HAP-1 (cell line): ENCODE measurements around the gene RASL10B.

Source experiments
- DNase-seq, 2 experiments: peaks; one replicate each; pipeline ENCODE4 v3.0.0-alpha.2; 2016 to 2020; ENCODE audit warnings: low spot score in 2 of 2
- H3K27me3 ChIP-seq: fragments of 250-450 bp; sonication (Bioruptor Pico); 2 replicates; pipeline ENCODE4 v1.5.1; 2020; ENCODE audit warnings: low read depth, mild to moderate bottlenecking, moderate library complexity
- H3K36me3 ChIP-seq: fragments of 250-450 bp; sonication (Bioruptor Pico); replicated peaks from 2 replicates; pipeline ENCODE4 v1.5.1; 2020; ENCODE audit warnings: mild to moderate bottlenecking
- H3K4me1 ChIP-seq: fragments of 250-450 bp; sonication (Bioruptor Pico); 2 replicates; pipeline ENCODE4 v1.5.1; 2020; ENCODE audit warnings: mild to moderate bottlenecking
- H3K4me3 ChIP-seq: fragments of 250-450 bp; sonication (Bioruptor Pico); 2 replicates; pipeline ENCODE4 v1.5.1; 2020; ENCODE audit warnings: mild to moderate bottlenecking, moderate library complexity
- H3K9me3 ChIP-seq: fragments of 250-450 bp; sonication (Bioruptor Pico); 2 replicates; pipeline ENCODE4 v1.5.1; 2020; ENCODE audit warnings: mild to moderate bottlenecking, moderate library complexity
- in situ Hi-C: fragments of 300-500 bp; cut with MboI; formaldehyde crosslinking; loops from 3 replicates; pipeline ENCODE4 v1.14.3; 2020; ENCODE audit warnings: low sequenced_read_pairs, inconsistent platforms, mixed read lengths

The RASL10B gene

GRCh38 chr17:35740997-35741931, 9.8 kb downstream of the RASL10B start:
- Histone ChIP-seq H3K4me1 (no peaks in the 10 kb centered on the region), H3K9me3 (no peaks in the 10 kb centered on the region), H3K4me3 (no peak overlapping the region), H3K27me3 (no peaks in the 10 kb centered on the region), H3K36me3 (no peaks in the 10 kb centered on the region)
- DNase-seq, result no peak
- in situ Hi-C loops, result no loop called here

GRCh38 chr17:35742496-35742895, 11.1 kb downstream of the RASL10B start:
- no peak for DNase-seq
- Histone ChIP-seq H3K4me3 (no peak overlapping the region), H3K27me3 (no peaks in the 10 kb centered on the region), H3K4me1 (no peaks in the 10 kb centered on the region), H3K36me3 (no peaks in the 10 kb centered on the region), H3K9me3 (no peaks in the 10 kb centered on the region)
- in situ Hi-C loops, result no loop called here

GRCh38 chr17:35742896-35743477, 11.5 kb downstream of the RASL10B start:
- in situ Hi-C loops, result no loop called here
- DNase-seq, result no peak
- Histone ChIP-seq H3K4me3 (no peak overlapping the region), H3K9me3 (no peaks in the 10 kb centered on the region), H3K4me1 (no peaks in the 10 kb centered on the region), H3K27me3 (no peaks in the 10 kb centered on the region), H3K36me3 (no peaks in the 10 kb centered on the region)

GRCh38 chr17:35743626-35744328, 12.3 kb downstream of the RASL10B start:
- Histone ChIP-seq H3K27me3 (no peaks in the 10 kb centered on the region), H3K36me3 (no peaks in the 10 kb centered on the region), H3K4me3 (no peak overlapping the region), H3K4me1 (no peaks in the 10 kb centered on the region), H3K9me3 (no peaks in the 10 kb centered on the region)
- in situ Hi-C loops, result no loop called here
- peak; percentile 12 to 66 for DNase-seq

GRCh38 chr17:35744830-35745229, 13.4 kb downstream of the RASL10B start:
- Histone ChIP-seq H3K27me3 (no peaks in the 10 kb centered on the region), H3K9me3 (no peaks in the 10 kb centered on the region), H3K4me3 (no peak overlapping the region), H3K4me1 (no peaks in the 10 kb centered on the region), H3K36me3 (no peaks in the 10 kb centered on the region)
- in situ Hi-C loops, result loop anchor here (5.0 kb wide), 1 partner anchor 138 kb away; no protein-coding TSS in a partner anchor
- no peak for DNase-seq

GRCh38 chr17:35745246-35745645, 13.8 kb downstream of the RASL10B start:
- in situ Hi-C loops, result loop anchor here (5.0 kb wide), 1 partner anchor 138 kb away; no protein-coding TSS in a partner anchor
- H3K9me3 ChIP-seq, result no peaks in the 10 kb centered on the region
- no peak for DNase-seq
- H3K27me3 ChIP-seq, result no peaks in the 10 kb centered on the region
- H3K36me3 ChIP-seq, result no peaks in the 10 kb centered on the region
- H3K4me3 ChIP-seq, result no peak overlapping the region
- H3K4me1 ChIP-seq, result no peaks in the 10 kb centered on the region

GRCh38 chr17:35745749-35746320, 14.4 kb downstream of the RASL10B start:
- no peaks in the 10 kb centered on the region for H3K27me3 ChIP-seq
- in situ Hi-C loops, result loop anchor here (5.0 kb wide), 1 partner anchor 139 kb away; no protein-coding TSS in a partner anchor

GRCh38 chr17:35747540-35748017, 16.1 kb downstream of the RASL10B start:
- in situ Hi-C loops, result loop anchor here (5.0 kb wide), 1 partner anchor 140 kb away; no protein-coding TSS in a partner anchor
- Histone ChIP-seq H3K36me3 (no peaks in the 10 kb centered on the region), H3K27me3 (no peaks in the 10 kb centered on the region), H3K4me1 (no peaks in the 10 kb centered on the region), H3K9me3 (no peaks in the 10 kb centered on the region), H3K4me3 (no peak overlapping the region)
- peak; percentile 75 to 87 for DNase-seq

More at GRCh38 chr17:35745749-35746320, 14.4 kb downstream of the RASL10B start:
- H3K9me3 ChIP-seq, result no peaks in the 10 kb centered on the region
- no peak overlapping the region for H3K4me3 ChIP-seq
- DNase-seq, result no peak
- no peaks in the 10 kb centered on the region for H3K36me3 ChIP-seq
- H3K4me1 ChIP-seq, result no peaks in the 10 kb centered on the region

- H3K4me3 ChIP-seq, result no peak overlapping the region
- DNase-seq, result no peak
- in situ Hi-C loops, result loop anchor here (5.0 kb wide), 1 partner anchor 141 kb away; no protein-coding TSS in a partner anchor
- H3K4me1 ChIP-seq, result no peaks in the 10 kb centered on the region
- no peaks in the 10 kb centered on the region for H3K36me3 ChIP-seq
- H3K9me3 ChIP-seq, result no peaks in the 10 kb centered on the region
- H3K27me3 ChIP-seq, result no peaks in the 10 kb centered on the region
Observed at GRCh38 chr17:35748341-35748841, 17.0 kb downstream of the RASL10B start.

- DNase-seq, result no peak
- Histone ChIP-seq H3K4me1 (no peaks in the 10 kb centered on the region), H3K36me3 (no peaks in the 10 kb centered on the region), H3K9me3 (no peaks in the 10 kb centered on the region), H3K4me3 (no peak overlapping the region), H3K27me3 (no peaks in the 10 kb centered on the region)
- in situ Hi-C loops, result loop anchor here (5.0 kb wide), 1 partner anchor 142 kb away; no protein-coding TSS in a partner anchor
Observed at GRCh38 chr17:35748979-35749378, 17.5 kb downstream of the RASL10B start.

- H3K9me3 ChIP-seq, result no peaks in the 10 kb centered on the region
- no peaks in the 10 kb centered on the region for H3K36me3 ChIP-seq
- H3K27me3 ChIP-seq, result no peaks in the 10 kb centered on the region
- no peak for DNase-seq
- H3K4me3 ChIP-seq, result no peak overlapping the region
- in situ Hi-C loops, result loop anchor here (5.0 kb wide), 1 partner anchor 142 kb away; no protein-coding TSS in a partner anchor
- no peaks in the 10 kb centered on the region for H3K4me1 ChIP-seq
Observed at GRCh38 chr17:35749560-35750412, 18.3 kb downstream of the RASL10B start.

- H3K9me3 ChIP-seq, result no peaks in the 10 kb centered on the region
- no peak for DNase-seq
- H3K4me3 ChIP-seq, result no peak overlapping the region
- no peaks in the 10 kb centered on the region for H3K36me3 ChIP-seq
- in situ Hi-C loops, result no loop called here
- H3K27me3 ChIP-seq, result no peaks in the 10 kb centered on the region
- H3K4me1 ChIP-seq, result no peaks in the 10 kb centered on the region
Observed at GRCh38 chr17:35750526-35751395, 19.3 kb downstream of the RASL10B start.
